Natural killer cell (primary cell): ENCODE data around the gene NTM. TPM values are rescaled to one million over a fixed set of nuclear protein-coding genes. Genes with fewer than 3 reads are reported as not detected.

ENCODE experiments used
- ATAC-seq, 3 donors: fragments of 150-1000 bp in 2 of 3; fragments of 200-7000 bp in 1 of 3; cut with Tn5 transposase; 1 replicate in 1 of 3; 2 replicates in 2 of 3; pipeline ENCODE4 v1.10.0; 2021; ENCODE audit warnings: mild to moderate bottlenecking in 2 of 3, moderate library complexity in 2 of 3
- DNase-seq, 2 donors: peaks; one replicate each; pipeline versions ENCODE4 v3.0.0 to v3.0.0-alpha.2; 2013 to 2021; ENCODE audit warnings: mixed read lengths in 1 of 2
- H3K27ac ChIP-seq: one replicate; pipeline ENCODE4 v1.5.1; 2013; ENCODE audit warnings: mild to moderate bottlenecking, low read length
- H3K27me3 ChIP-seq: one replicate; pipeline ENCODE4 v1.6.1; 2013; ENCODE audit warnings: low read length; ENCODE audit not compliant: control insufficient read depth, insufficient read depth
- H3K36me3 ChIP-seq: one replicate; pipeline ENCODE4 v1.6.1; 2013; ENCODE audit warnings: low read length; ENCODE audit not compliant: control insufficient read depth, insufficient read depth
- H3K4me1 ChIP-seq: one replicate; pipeline ENCODE4 v1.6.1; 2013; ENCODE audit warnings: low read length; ENCODE audit not compliant: control insufficient read depth, insufficient read depth
- H3K4me3 ChIP-seq: one replicate; pipeline ENCODE4 v1.5.1; 2013; ENCODE audit warnings: low read length
- H3K9me3 ChIP-seq: one replicate; pipeline ENCODE4 v1.6.1; 2013; ENCODE audit warnings: low read length; ENCODE audit not compliant: control insufficient read depth, insufficient read depth
- H3K27ac Mint-ChIP-seq, 2 donors: one replicate each; pipeline ENCODE4 v1.8.0; 2022; ENCODE audit warnings: mild to moderate bottlenecking in 2 of 2, mixed read lengths in 2 of 2, moderate library complexity in 1 of 2
- H3K27me3 Mint-ChIP-seq, 2 donors: one replicate each; pipeline ENCODE4 v1.8.0; 2022; ENCODE audit warnings: low read depth in 2 of 2, mixed read lengths in 2 of 2
- H3K36me3 Mint-ChIP-seq: one replicate; pipeline ENCODE4 v1.8.0; 2022; ENCODE audit warnings: mixed read lengths
- H3K4me1 Mint-ChIP-seq, 2 donors: one replicate each; pipeline ENCODE4 v1.8.0; 2022; ENCODE audit warnings: mixed read lengths in 2 of 2
- H3K4me3 Mint-ChIP-seq: one replicate; pipeline ENCODE4 v1.8.0; 2022; ENCODE audit warnings: mild to moderate bottlenecking, moderate library complexity, mixed read lengths
- H3K9me3 Mint-ChIP-seq, 2 donors: one replicate each; pipeline ENCODE4 v1.8.0; 2022; ENCODE audit warnings: mixed read lengths in 2 of 2
- CTCF ChIP-seq: fragments of 200-600 bp; IDR thresholded peaks from one replicate; pipeline ENCODE4 v1.8.0; 2022; ENCODE audit warnings: antibody characterized with exemption
- WGBS: methylation state at CpG from one replicate; pipeline ENCODE4 v1.1.7; 2013; ENCODE audit warnings: missing lambda C conversion rate; ENCODE audit not compliant: insufficient coverage; 5-methylcytosine and 5-hydroxymethylcytosine counted together
- intact Hi-C: fragments of 100-400 bp; cut with micrococcal nuclease; formaldehyde crosslinking; loops from one replicate; pipeline ENCODE4 v1.14.2; 2022
- total RNA-seq, 4 donors: library from RNA; stranded (reverse); fragments of 120-200 nt in 1 of 4; gene quantifications; one replicate each; pipeline versions ENCODE4 v1.2.3 to v1.2.4, GENCODE V29; 2013 to 2022

The NTM gene
- total RNA-seq, 3 donors from 2014 or later (not counting 1 experiment from before 2014, with no cell fraction given), result not detected

- 85% methylated on average over 6 of the region's 6 CpGs for WGBS
- H3K4me3 Mint-ChIP-seq, result no peak overlapping the region
- no peaks in the 10 kb centered on the region for H3K36me3 ChIP-seq
- H3K9me3 Mint-ChIP-seq, result no peaks in the 10 kb centered on the region
- ATAC-seq (no peak), DNase-seq (no peak)
- no peak for TF ChIP-seq CTCF
- H3K27me3 ChIP-seq, result no peaks in the 10 kb centered on the region
- peaks cover 11 to 13% of the 10 kb centered on the region in 2 donors for H3K27me3 Mint-ChIP-seq
- intact Hi-C loops, result no loop called here
- H3K4me1 Mint-ChIP-seq, result no peaks in the 10 kb centered on the region
- no peak overlapping the region for H3K27ac ChIP-seq
- H3K4me3 ChIP-seq, result no peak overlapping the region
- H3K36me3 Mint-ChIP-seq, result no peaks in the 10 kb centered on the region
- no peak overlapping the region for H3K27ac Mint-ChIP-seq
- H3K9me3 ChIP-seq, result no peaks in the 10 kb centered on the region
- no peaks in the 10 kb centered on the region for H3K4me1 ChIP-seq
Measured at GRCh38 chr11:131463162-131463561, 92.7 kb downstream of the NTM start.

GRCh38 chr11:131463649-131464425 lies 93.4 kb downstream of the NTM start:
- ATAC-seq (no peak), DNase-seq (no peak)
- Mint-ChIP-seq H3K27ac (no peak overlapping the region), H3K9me3 (no peaks in the 10 kb centered on the region), H3K27me3 (peaks cover 11 to 13% of the 10 kb centered on the region in 2 donors), H3K4me1 (no peaks in the 10 kb centered on the region), H3K36me3 (no peaks in the 10 kb centered on the region), H3K4me3 (no peak overlapping the region)
- H3K27ac ChIP-seq, result no peak overlapping the region
- intact Hi-C loops, result no loop called here
- H3K4me1 ChIP-seq, result no peaks in the 10 kb centered on the region
- 31% methylated on average over 23 of the region's 23 CpGs for WGBS
- no peak overlapping the region for H3K4me3 ChIP-seq
- H3K36me3 ChIP-seq, result no peaks in the 10 kb centered on the region
- H3K27me3 ChIP-seq, result no peaks in the 10 kb centered on the region
- no peak for TF ChIP-seq CTCF
- H3K9me3 ChIP-seq, result no peaks in the 10 kb centered on the region

- Histone ChIP-seq H3K4me3 (no peak overlapping the region), H3K4me1 (no peaks in the 10 kb centered on the region), H3K36me3 (no peaks in the 10 kb centered on the region), H3K27me3 (no peaks in the 10 kb centered on the region), H3K27ac (no peak overlapping the region), H3K9me3 (no peaks in the 10 kb centered on the region)
- no peaks in the 10 kb centered on the region for H3K36me3 Mint-ChIP-seq
- intact Hi-C loops, result no loop called here
- WGBS, result 40% methylated on average over 9 of the region's 9 CpGs
- ATAC-seq (no peak), DNase-seq (no peak)
- H3K4me3 Mint-ChIP-seq, result no peak overlapping the region
- H3K9me3 Mint-ChIP-seq, result no peaks in the 10 kb centered on the region
- H3K27me3 Mint-ChIP-seq, result peaks cover 11 to 13% of the 10 kb centered on the region in 2 donors
- no peak overlapping the region for H3K27ac Mint-ChIP-seq
- H3K4me1 Mint-ChIP-seq, result no peaks in the 10 kb centered on the region
- TF ChIP-seq CTCF, result no peak
Measured at GRCh38 chr11:131464461-131464860, 94.0 kb downstream of the NTM start.

- no peak for ATAC-seq
- H3K9me3 Mint-ChIP-seq, result no peaks in the 10 kb centered on the region
- no peak overlapping the region for H3K27ac ChIP-seq
- WGBS, result 90% methylated on average over 5 of the region's 5 CpGs
- H3K27me3 Mint-ChIP-seq, result peaks cover 11 to 13% of the 10 kb centered on the region in 2 donors
- no peak for DNase-seq
- H3K36me3 ChIP-seq, result no peaks in the 10 kb centered on the region
- no peak overlapping the region for H3K4me3 ChIP-seq
- H3K4me3 Mint-ChIP-seq, result no peak overlapping the region
- no peaks in the 10 kb centered on the region for H3K4me1 ChIP-seq
- no peaks in the 10 kb centered on the region for H3K4me1 Mint-ChIP-seq
- TF ChIP-seq CTCF, result no peak
- no peaks in the 10 kb centered on the region for H3K27me3 ChIP-seq
- no peaks in the 10 kb centered on the region for H3K36me3 Mint-ChIP-seq
- no peaks in the 10 kb centered on the region for H3K9me3 ChIP-seq
- no peak overlapping the region for H3K27ac Mint-ChIP-seq
- intact Hi-C loops, result no loop called here
Measured at GRCh38 chr11:131465039-131465438, 94.6 kb downstream of the NTM start.
